Neural progenitor cell (in vitro differentiated cells): ENCODE measurements around the gene CEP85. TPM values are rescaled to one million over a fixed set of nuclear protein-coding genes. Genes with fewer than 3 reads are reported as not detected.
"Not testable (repeated sequence)": the region's sequence is repeated elsewhere in the genome, so short reads cannot be mapped to it uniquely, and the experiment has no call there.

Experiments used
- DNase-seq: peaks from one replicate; pipeline ENCODE4 v3.0.0-alpha.2; 2016; ENCODE audit warnings: low spot score
- H2AFZ ChIP-seq: fragments of 200-600 bp; sonication (generic); replicated peaks from 2 replicates; pipeline ENCODE4 v1.6.1; 2016; ENCODE audit warnings: antibody characterized with exemption
- H3F3A ChIP-seq: fragments of 200-600 bp; sonication (generic); 2 replicates; pipeline ENCODE4 v1.6.1; 2016; ENCODE audit warnings: antibody characterized with exemption, low read depth
- H3K27ac ChIP-seq: fragments of 200-600 bp; sonication (generic); 2 replicates; pipeline ENCODE4 v1.5.1; 2016; ENCODE audit warnings: mild to moderate bottlenecking
- H3K27me3 ChIP-seq: fragments of 200-600 bp; sonication (generic); 2 replicates; pipeline ENCODE4 v1.6.1; 2016; ENCODE audit warnings: mild to moderate bottlenecking, moderate library complexity
- H3K36me3 ChIP-seq: fragments of 200-600 bp; sonication (generic); 2 replicates; pipeline ENCODE4 v1.5.1; 2016
- H3K4me1 ChIP-seq: fragments of 200-600 bp; sonication (generic); 2 replicates; pipeline ENCODE4 v1.6.1; 2016; ENCODE audit warnings: mixed run types
- H3K4me2 ChIP-seq: fragments of 200-600 bp; sonication (generic); 2 replicates; pipeline ENCODE4 v1.6.1; 2016
- H3K4me3 ChIP-seq: fragments of 200-600 bp; sonication (generic); 2 replicates; pipeline ENCODE4 v1.5.1; 2016
- H3K79me2 ChIP-seq: fragments of 200-600 bp; sonication (generic); 2 replicates; pipeline ENCODE4 v1.6.1; 2016; ENCODE audit warnings: low read depth
- H3K9ac ChIP-seq: fragments of 200-600 bp; sonication (generic); 2 replicates; pipeline ENCODE4 v1.6.1; 2016
- H3K9me3 ChIP-seq: fragments of 200-600 bp; sonication (generic); 2 replicates; pipeline ENCODE4 v1.5.1; 2016; ENCODE audit warnings: low read depth
- H4K20me1 ChIP-seq: fragments of 200-600 bp; sonication (generic); 2 replicates; pipeline ENCODE4 v1.6.1; 2016; ENCODE audit warnings: low read depth
- H3K27ac Mint-ChIP-seq: 3 replicates; pipeline ENCODE4 v1.8.0; 2021; ENCODE audit warnings: mixed read lengths
- H3K27me3 Mint-ChIP-seq: 2 replicates; pipeline ENCODE4 v1.8.0; 2022; ENCODE audit warnings: low read depth, mild to moderate bottlenecking, inconsistent platforms, moderate library complexity, mixed read lengths; ENCODE audit not compliant: insufficient read depth
- H3K36me3 Mint-ChIP-seq: 3 replicates; pipeline ENCODE4 v1.8.0; 2021; ENCODE audit warnings: mixed read lengths
- H3K4me1 Mint-ChIP-seq: 3 replicates; pipeline ENCODE4 v1.8.0; 2021; ENCODE audit warnings: mixed read lengths
- H3K4me3 Mint-ChIP-seq: 3 replicates; pipeline ENCODE4 v1.8.0; 2021; ENCODE audit warnings: mild to moderate bottlenecking, moderate library complexity, mixed read lengths
- H3K9me3 Mint-ChIP-seq: 3 replicates; pipeline ENCODE4 v1.8.0; 2020; ENCODE audit warnings: mixed read lengths
- CTCF ChIP-seq: fragments of 200-600 bp; sonication (generic); IDR thresholded peaks from 2 replicates; pipeline ENCODE4 v1.5.1; 2017; ENCODE audit warnings: antibody characterized with exemption, mild to moderate bottlenecking
- EZH2 ChIP-seq: fragments of 200-600 bp; sonication (generic); IDR thresholded peaks from 2 replicates; pipeline ENCODE4 v1.6.1; 2017; ENCODE audit warnings: antibody characterized with exemption, mild to moderate bottlenecking, moderate library complexity
- EZH2phosphoT487 ChIP-seq: fragments of 200-600 bp; sonication (generic); IDR thresholded peaks from 2 replicates; pipeline ENCODE4 v1.6.1; 2017; ENCODE audit warnings: antibody characterized with exemption
- total RNA-seq: library from RNA; depleted of rRNA; stranded (reverse); fragments of >200 nt; gene quantifications from 2 replicates; pipeline ENCODE4 v1.2.3, GENCODE V29; 2015; ENCODE audit warnings: low replicate concordance

CEP85 gene
- total RNA-seq, 1 donor from 2014 or later, result 41.4 TPM

- no peak overlapping the region for H3K4me3 ChIP-seq
- H3K4me2 ChIP-seq, result peak overlapping the region; percentile 38
- Mint-ChIP-seq H3K27me3 (peaks cover 10% of the 10 kb centered on the region), H3K4me3 (peak overlapping the region; percentile 33), H3K27ac (peak overlapping the region; percentile 91), H3K36me3 (peaks cover 5% of the 10 kb centered on the region), H3K9me3 (no peaks in the 10 kb centered on the region), H3K4me1 (peaks cover 51% of the 10 kb centered on the region)
- no peaks in the 10 kb centered on the region for H3K79me2 ChIP-seq
- no peak for DNase-seq
- no peak overlapping the region for H2AFZ ChIP-seq
- no peaks in the 10 kb centered on the region for H4K20me1 ChIP-seq
- H3K4me1 ChIP-seq, result peaks cover 22% of the 10 kb centered on the region
- no peaks in the 10 kb centered on the region for H3K27me3 ChIP-seq
- H3K9me3 ChIP-seq, result no peaks in the 10 kb centered on the region
- peak overlapping the region; percentile 62 for H3K9ac ChIP-seq
- H3K27ac ChIP-seq, result peak overlapping the region; percentile 29
- no peaks in the 10 kb centered on the region for H3K36me3 ChIP-seq
- no peak for TF ChIP-seq EZH2
- no peak for TF ChIP-seq EZH2phosphoT487
- TF ChIP-seq CTCF, result no peak
- H3F3A ChIP-seq, result no peaks in the 10 kb centered on the region
Measured at GRCh38 chr1:26290882-26291261, 56.9 kb downstream of the CEP85 start.

GRCh38 chr1:26291433-26291832, 57.4 kb downstream of the CEP85 start:
- Histone ChIP-seq H3K4me3 (no peak overlapping the region), H3K36me3 (no peaks in the 10 kb centered on the region), H3K9me3 (no peaks in the 10 kb centered on the region), H3K9ac (peak overlapping the region; percentile 62), H3K4me2 (no peak overlapping the region), H2AFZ (no peak overlapping the region), H4K20me1 (no peaks in the 10 kb centered on the region), H3K4me1 (peaks cover 22% of the 10 kb centered on the region), H3F3A (no peaks in the 10 kb centered on the region), H3K27me3 (no peaks in the 10 kb centered on the region), H3K79me2 (no peaks in the 10 kb centered on the region), H3K27ac (no peak overlapping the region)
- no peak for DNase-seq
- Mint-ChIP-seq H3K4me1 (peaks cover 55% of the 10 kb centered on the region), H3K4me3 (no peak overlapping the region), H3K9me3 (no peaks in the 10 kb centered on the region), H3K36me3 (peaks cover 9% of the 10 kb centered on the region), H3K27ac (peak overlapping the region; percentile 94), H3K27me3 (peaks cover 12% of the 10 kb centered on the region)
- TF ChIP-seq EZH2, result no peak
- no peak for TF ChIP-seq CTCF
- no peak for TF ChIP-seq EZH2phosphoT487

GRCh38 chr1:26291939-26292338, 57.9 kb downstream of the CEP85 start:
- Mint-ChIP-seq H3K4me3 (no peak overlapping the region), H3K4me1 (peaks cover 52% of the 10 kb centered on the region), H3K27me3 (peaks cover 12% of the 10 kb centered on the region), H3K9me3 (no peaks in the 10 kb centered on the region), H3K27ac (peak overlapping the region; percentile 94), H3K36me3 (peaks cover 9% of the 10 kb centered on the region)
- Histone ChIP-seq H3K36me3 (no peaks in the 10 kb centered on the region), H3K27ac (no peak overlapping the region), H3K4me1 (peaks cover 22% of the 10 kb centered on the region), H3K9me3 (no peaks in the 10 kb centered on the region), H3K27me3 (no peaks in the 10 kb centered on the region), H3K9ac (no peak overlapping the region), H3K4me2 (no peak overlapping the region), H2AFZ (no peak overlapping the region), H3F3A (no peaks in the 10 kb centered on the region), H4K20me1 (no peaks in the 10 kb centered on the region), H3K4me3 (no peak overlapping the region), H3K79me2 (no peaks in the 10 kb centered on the region)
- DNase-seq, result no peak
- no peak for TF ChIP-seq EZH2
- no peak for TF ChIP-seq CTCF
- TF ChIP-seq EZH2phosphoT487, result no peak

- H3K36me3 ChIP-seq, H3K9me3 Mint-ChIP-seq, H3K4me2 ChIP-seq, H4K20me1 ChIP-seq, H2AFZ ChIP-seq, H3K9ac ChIP-seq, H3K4me3 Mint-ChIP-seq, H3F3A ChIP-seq, H3K36me3 Mint-ChIP-seq, H3K27ac ChIP-seq, H3K27ac Mint-ChIP-seq, H3K79me2 ChIP-seq, H3K27me3 ChIP-seq, DNase-seq, H3K4me3 ChIP-seq, H3K9me3 ChIP-seq: not testable (repeated sequence)
- Mint-ChIP-seq H3K27me3 (peaks cover 12% of the 10 kb centered on the region), H3K4me1 (peaks cover 45% of the 10 kb centered on the region)
- H3K4me1 ChIP-seq, result peaks cover 22% of the 10 kb centered on the region
Measured at GRCh38 chr1:26292735-26293134, 58.7 kb downstream of the CEP85 start.
